ENCODE results near the gene DLX4. TPM values are rescaled to one million over a fixed set of nuclear protein-coding genes. Genes with fewer than 3 reads are reported as not detected.

DLX4 gene
- total and polyA plus RNA-seq, 2 donors (not counting 3 experiments of a cell fraction or from before 2014, with no cell fraction given), result not detected

DNA sequence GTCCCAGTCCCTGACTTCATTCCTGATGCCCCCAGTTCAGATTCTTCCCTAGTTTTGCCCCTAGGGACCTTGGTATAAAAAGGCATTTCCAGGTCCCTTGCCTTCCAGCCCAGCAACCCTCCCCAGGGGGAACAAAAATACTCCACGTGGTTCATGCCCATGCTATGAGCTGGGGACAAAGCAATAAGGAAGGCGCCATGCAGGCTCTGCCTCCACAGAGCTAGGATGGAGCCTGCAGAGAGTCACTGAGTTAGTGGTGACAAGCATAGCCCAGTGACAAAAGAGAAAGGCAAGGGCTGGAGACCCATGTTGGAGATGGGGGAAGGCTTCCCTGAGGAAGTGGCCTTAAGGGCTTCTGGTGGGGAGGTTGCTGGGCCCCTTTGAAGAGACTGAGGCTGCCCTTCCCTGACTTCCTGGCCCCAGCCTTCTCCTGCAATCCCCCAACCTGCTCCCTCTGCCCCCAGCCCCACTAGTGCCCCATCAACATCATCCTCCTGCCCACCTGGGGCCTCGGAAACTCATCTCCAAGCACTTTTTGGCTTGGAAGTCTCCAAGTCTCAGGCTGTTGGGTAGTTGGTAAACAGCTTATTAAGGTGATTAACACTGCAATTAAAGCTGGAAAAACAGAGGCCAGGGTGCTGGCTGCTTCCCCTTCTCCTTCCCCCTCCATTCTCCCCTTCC is 16.5 kb downstream of the DLX4 start:
- intact Hi-C loops (cut with micrococcal nuclease), result no loop called here

More for the DNA sequence above, 16.5 kb downstream of the DLX4 start:
- Histone ChIP-seq H3K4me2 (ENCODE audit: insufficient read depth, low read length) (no peak overlapping the region), H3K27ac (ENCODE audit: insufficient read depth, low read depth, low read length) (no peak overlapping the region), H3K4me1 (ENCODE audit: control insufficient read depth, extremely low read depth, insufficient read depth, low read length) (no peaks in the 10 kb centered on the region), H4K20me1 (replicated peaks; ENCODE audit: control insufficient read depth, extremely low read depth, insufficient read depth, low read length) (no peaks in the 10 kb centered on the region), H3K79me2 (ENCODE audit: control insufficient read depth, insufficient read depth, low read length) (no peaks in the 10 kb centered on the region), H3K4me3 (replicated peaks in 1 of 3; ENCODE audit: insufficient read depth in 1 of 3, low read depth in 1 of 3, low read length in 3 of 3) (no peak overlapping the region), H3K9ac (replicated peaks; ENCODE audit: extremely low read depth, insufficient read depth, low read length) (no peak overlapping the region), H2AFZ (ENCODE audit: low read depth, low read length) (no peak overlapping the region), H3K9me1 (replicated peaks; ENCODE audit: control insufficient read depth, extremely low read depth, insufficient read depth, low read length) (no peaks in the 10 kb centered on the region), H3K9me3 (replicated peaks; ENCODE audit: control insufficient read depth, insufficient read depth, low read length) (no peaks in the 10 kb centered on the region), H3K36me3 (ENCODE audit: control insufficient read depth in 2 of 2, extremely low read depth in 1 of 2, insufficient read depth in 2 of 2, low read length in 2 of 2) (no peaks in the 10 kb centered on the region), H3K27me3 (ENCODE audit: control insufficient read depth in 2 of 2, insufficient read depth in 2 of 2, low read length in 2 of 2) (peaks cover 10 to 37% of the 10 kb centered on the region in 2 experiments)
- no peak for TF ChIP-seq FOS (IDR thresholded peaks at IDR 0.05; ENCODE audit: borderline replicate concordance, insufficient read depth, low read length)
- TF ChIP-seq MYC (IDR thresholded peaks at IDR 0.05; ENCODE audit: low read depth, low read length), result no peak
- TF ChIP-seq, protein P1, sequence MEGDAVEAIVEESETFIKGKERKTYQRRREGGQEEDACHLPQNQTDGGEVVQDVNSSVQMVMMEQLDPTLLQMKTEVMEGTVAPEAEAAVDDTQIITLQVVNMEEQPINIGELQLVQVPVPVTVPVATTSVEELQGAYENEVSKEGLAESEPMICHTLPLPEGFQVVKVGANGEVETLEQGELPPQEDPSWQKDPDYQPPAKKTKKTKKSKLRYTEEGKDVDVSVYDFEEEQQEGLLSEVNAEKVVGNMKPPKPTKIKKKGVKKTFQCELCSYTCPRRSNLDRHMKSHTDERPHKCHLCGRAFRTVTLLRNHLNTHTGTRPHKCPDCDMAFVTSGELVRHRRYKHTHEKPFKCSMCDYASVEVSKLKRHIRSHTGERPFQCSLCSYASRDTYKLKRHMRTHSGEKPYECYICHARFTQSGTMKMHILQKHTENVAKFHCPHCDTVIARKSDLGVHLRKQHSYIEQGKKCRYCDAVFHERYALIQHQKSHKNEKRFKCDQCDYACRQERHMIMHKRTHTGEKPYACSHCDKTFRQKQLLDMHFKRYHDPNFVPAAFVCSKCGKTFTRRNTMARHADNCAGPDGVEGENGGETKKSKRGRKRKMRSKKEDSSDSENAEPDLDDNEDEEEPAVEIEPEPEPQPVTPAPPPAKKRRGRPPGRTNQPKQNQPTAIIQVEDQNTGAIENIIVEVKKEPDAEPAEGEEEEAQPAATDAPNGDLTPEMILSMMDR (IDR thresholded peaks at IDR 0.05; ENCODE audit: extremely low read depth in 1 of 2, insufficient read depth in 1 of 2, low read depth in 1 of 2, low read length in 2 of 2), result no peak
- no peak for TF ChIP-seq POLR2A (IDR thresholded peaks at IDR 0.05; ENCODE audit: low read depth, low read length)
- TF ChIP-seq POLR2AphosphoS5 (IDR thresholded peaks at IDR 0.05; ENCODE audit: insufficient read depth, low read depth, low read length), result no peak
- TF ChIP-seq, protein P2, sequence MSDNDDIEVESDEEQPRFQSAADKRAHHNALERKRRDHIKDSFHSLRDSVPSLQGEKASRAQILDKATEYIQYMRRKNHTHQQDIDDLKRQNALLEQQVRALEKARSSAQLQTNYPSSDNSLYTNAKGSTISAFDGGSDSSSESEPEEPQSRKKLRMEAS (IDR thresholded peaks at IDR 0.05; ENCODE audit: insufficient read depth, insufficient read length), result no peak
- TF ChIP-seq JUN (IDR thresholded peaks at IDR 0.05; ENCODE audit: borderline replicate concordance, insufficient read depth, insufficient read length, low read depth), result no peak
- TF ChIP-seq GATA2 (IDR thresholded peaks at IDR 0.05; ENCODE audit: insufficient read depth, insufficient read length, low read depth, low read length), result no peak
- TF ChIP-seq EZH2 (IDR thresholded peaks at IDR 0.05; ENCODE audit: borderline replicate concordance, low read depth, low read length, severe bottlenecking), result no peak
- FAIRE-seq (no peak), DNase-seq (ENCODE audit: low read depth, low spot score) (no peak)
- dilution Hi-C loops (cut with MboI; ENCODE audit: extremely low pct_ligation_motif_present, low sequenced_read_pairs), result no loop called here
- BruUV-seq (replicated peaks), result no TSS peak
- POLR2A ChIA-PET, result interaction anchor here (0.6 kb wide), 1 partner anchor 46 kb away, joined by 3 read pairs; no protein-coding TSS in a partner anchor
- CTCF ChIA-PET, result interaction anchor here (0.6 to 7.5 kb wide), 8 partner anchors 11 to 105 kb away, joined by 3 to 63 read pairs (median 4); partner anchors contain the start of gene DLX3

Measured in endothelial cell of umbilical vein (primary cell).